ENCODE data around the gene KASH5.

KASH5 gene

GRCh38 chr19:49442354-49442753 lies 54.3 kb downstream of the KASH5 start:
- no peaks in the 10 kb centered on the region for H3K9me3 ChIP-seq (ENCODE audit: control insufficient read depth, insufficient read depth, low read depth, low read length)
- H3K4me3 ChIP-seq (ENCODE audit: low read depth, low read length): peak overlapping the region; percentile 14; the same call in 1 of the 2 replicates
- CTCF ChIA-PET: interaction anchor here (0.8 to 2.3 kb wide), 12 partner anchors 9 to 239 kb away, joined by 3 to 59 read pairs (median 4); partner anchors contain the start of genes GFY and PIH1D1
- POLR2A ChIA-PET: interaction anchor here (0.7 to 2.3 kb wide), 9 partner anchors 10 to 79 kb away, joined by 3 to 28 read pairs (median 3); partner anchors contain the start of genes ALDH16A1, PIH1D1 and TEAD2
- H3K27ac ChIP-seq (ENCODE audit: extremely low read depth, low read depth, low read length): no peak overlapping the region
- H3K36me3 ChIP-seq (ENCODE audit: control insufficient read depth in 2 of 2, insufficient read depth in 1 of 2, low read length in 2 of 2): peaks cover 0 to 11% of the 10 kb centered on the region in 2 experiments; a peak in 2 of 3 replicates
- no peak for TF ChIP-seq ZNF645 (tag by site-specific recombination; IDR thresholded peaks at IDR 0.05)
- peak; percentile 43; the same call in 1 of the 2 replicates for TF ChIP-seq PATZ1 (tag by site-specific recombination; IDR thresholded peaks at IDR 0.05)
- TF ChIP-seq ZBTB17 (tag by site-specific recombination; IDR thresholded peaks at IDR 0.05): peak; percentile 72; the same call in 1 of the 2 replicates
- TF ChIP-seq ZBTB10 (tag by site-specific recombination; IDR thresholded peaks at IDR 0.05): 0 out of 2 replicates have a peak, but pooled peaks have one; percentile 9
- TF ChIP-seq ZNF394 (tag by site-specific recombination; IDR thresholded peaks at IDR 0.05; ENCODE audit: borderline replicate concordance): no peak
- peak; percentile 55 for TF ChIP-seq GLIS2 (tag by site-specific recombination; IDR thresholded peaks at IDR 0.05)
- TF ChIP-seq HOXD13 (CRISPR knock-in tag; IDR thresholded peaks at IDR 0.05; ENCODE audit: borderline replicate concordance): no peak
- TF ChIP-seq, protein P1, sequence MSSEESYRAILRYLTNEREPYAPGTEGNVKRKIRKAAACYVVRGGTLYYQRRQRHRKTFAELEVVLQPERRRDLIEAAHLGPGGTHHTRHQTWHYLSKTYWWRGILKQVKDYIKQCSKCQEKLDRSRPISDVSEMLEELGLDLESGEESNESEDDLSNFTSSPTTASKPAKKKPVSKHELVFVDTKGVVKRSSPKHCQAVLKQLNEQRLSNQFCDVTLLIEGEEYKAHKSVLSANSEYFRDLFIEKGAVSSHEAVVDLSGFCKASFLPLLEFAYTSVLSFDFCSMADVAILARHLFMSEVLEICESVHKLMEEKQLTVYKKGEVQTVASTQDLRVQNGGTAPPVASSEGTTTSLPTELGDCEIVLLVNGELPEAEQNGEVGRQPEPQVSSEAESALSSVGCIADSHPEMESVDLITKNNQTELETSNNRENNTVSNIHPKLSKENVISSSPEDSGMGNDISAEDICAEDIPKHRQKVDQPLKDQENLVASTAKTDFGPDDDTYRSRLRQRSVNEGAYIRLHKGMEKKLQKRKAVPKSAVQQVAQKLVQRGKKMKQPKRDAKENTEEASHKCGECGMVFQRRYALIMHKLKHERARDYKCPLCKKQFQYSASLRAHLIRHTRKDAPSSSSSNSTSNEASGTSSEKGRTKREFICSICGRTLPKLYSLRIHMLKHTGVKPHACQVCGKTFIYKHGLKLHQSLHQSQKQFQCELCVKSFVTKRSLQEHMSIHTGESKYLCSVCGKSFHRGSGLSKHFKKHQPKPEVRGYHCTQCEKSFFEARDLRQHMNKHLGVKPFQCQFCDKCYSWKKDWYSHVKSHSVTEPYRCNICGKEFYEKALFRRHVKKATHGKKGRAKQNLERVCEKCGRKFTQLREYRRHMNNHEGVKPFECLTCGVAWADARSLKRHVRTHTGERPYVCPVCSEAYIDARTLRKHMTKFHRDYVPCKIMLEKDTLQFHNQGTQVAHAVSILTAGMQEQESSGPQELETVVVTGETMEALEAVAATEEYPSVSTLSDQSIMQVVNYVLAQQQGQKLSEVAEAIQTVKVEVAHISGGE (tag by site-specific recombination; conservative IDR thresholded peaks at IDR 0.05; ENCODE audit: low read depth): no peak
- TF ChIP-seq ZBTB20 (tag by site-specific recombination; IDR thresholded peaks at IDR 0.05): peak; percentile 60
- peak; percentile 85 for TF ChIP-seq GLIS1 (tag by site-specific recombination; IDR thresholded peaks at IDR 0.05)
- TF ChIP-seq, protein P2, sequence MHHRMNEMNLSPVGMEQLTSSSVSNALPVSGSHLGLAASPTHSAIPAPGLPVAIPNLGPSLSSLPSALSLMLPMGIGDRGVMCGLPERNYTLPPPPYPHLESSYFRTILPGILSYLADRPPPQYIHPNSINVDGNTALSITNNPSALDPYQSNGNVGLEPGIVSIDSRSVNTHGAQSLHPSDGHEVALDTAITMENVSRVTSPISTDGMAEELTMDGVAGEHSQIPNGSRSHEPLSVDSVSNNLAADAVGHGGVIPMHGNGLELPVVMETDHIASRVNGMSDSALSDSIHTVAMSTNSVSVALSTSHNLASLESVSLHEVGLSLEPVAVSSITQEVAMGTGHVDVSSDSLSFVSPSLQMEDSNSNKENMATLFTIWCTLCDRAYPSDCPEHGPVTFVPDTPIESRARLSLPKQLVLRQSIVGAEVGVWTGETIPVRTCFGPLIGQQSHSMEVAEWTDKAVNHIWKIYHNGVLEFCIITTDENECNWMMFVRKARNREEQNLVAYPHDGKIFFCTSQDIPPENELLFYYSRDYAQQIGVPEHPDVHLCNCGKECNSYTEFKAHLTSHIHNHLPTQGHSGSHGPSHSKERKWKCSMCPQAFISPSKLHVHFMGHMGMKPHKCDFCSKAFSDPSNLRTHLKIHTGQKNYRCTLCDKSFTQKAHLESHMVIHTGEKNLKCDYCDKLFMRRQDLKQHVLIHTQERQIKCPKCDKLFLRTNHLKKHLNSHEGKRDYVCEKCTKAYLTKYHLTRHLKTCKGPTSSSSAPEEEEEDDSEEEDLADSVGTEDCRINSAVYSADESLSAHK (tag by site-specific recombination; IDR thresholded peaks at IDR 0.05): 0 out of 2 replicates have a peak, but pooled peaks have one; percentile 27
- 0 out of 2 replicates have a peak, but pooled peaks have one; percentile 16 for TF ChIP-seq HOXC10 (CRISPR knock-in tag; IDR thresholded peaks at IDR 0.05)
- TF ChIP-seq SP2 (tag by site-specific recombination; IDR thresholded peaks at IDR 0.05): peak; percentile 33
- TF ChIP-seq ZNF610 (tag by site-specific recombination; IDR thresholded peaks at IDR 0.05; ENCODE audit: borderline replicate concordance): no peak
- TF ChIP-seq KLF17 (tag by site-specific recombination; IDR thresholded peaks at IDR 0.05): no peak
- peaks cover 7% of the 10 kb centered on the region for H3K4me1 ChIP-seq (ENCODE audit: control insufficient read depth, insufficient read depth, low read length)

Data from HEK293 (cell line).